GM21825 (cell line): ENCODE data around the gene ALK.

Experiments
- ATAC-seq: cut with Tn5 transposase; IDR thresholded peaks from one replicate; pipeline ENCODE4 v1.9.1; 2021; ENCODE audit warnings: mild to moderate bottlenecking, moderate library complexity; ENCODE audit not compliant: unreplicated experiment

Gene ALK

GRCh38 chr2:29345236-29345635, 576.1 kb downstream of the ALK start:
- no peak for ATAC-seq

- ATAC-seq, result no peak
These were observed 577.6 kb downstream of the ALK start for GRCh38 chr2:29343830-29344229.

- ATAC-seq, result no peak
These were observed 584.8 kb downstream of the ALK start for GRCh38 chr2:29336341-29337241.

- no peak for ATAC-seq
These were observed 586.0 kb downstream of the ALK start for GRCh38 chr2:29335396-29335795.

GRCh38 chr2:29334706-29335105, 586.7 kb downstream of the ALK start:
- ATAC-seq, result no peak

- ATAC-seq, result no peak
These were observed 588.8 kb downstream of the ALK start for GRCh38 chr2:29332540-29332939.

- ATAC-seq, result no peak
These were observed 591.5 kb downstream of the ALK start for GRCh38 chr2:29329899-29330298.

- no peak for ATAC-seq
These were observed 594.5 kb downstream of the ALK start for GRCh38 chr2:29326926-29327325.

GRCh38 chr2:29325544-29325943, 595.8 kb downstream of the ALK start:
- no peak for ATAC-seq

- ATAC-seq, result no peak
These were observed 597.4 kb downstream of the ALK start for GRCh38 chr2:29323961-29324360.

- ATAC-seq, result no peak
These were observed 598.1 kb downstream of the ALK start for GRCh38 chr2:29323301-29323700.

- no peak for ATAC-seq
These were observed 599.4 kb downstream of the ALK start for GRCh38 chr2:29322011-29322410.

- ATAC-seq, result no peak
These were observed 603.4 kb downstream of the ALK start for GRCh38 chr2:29317801-29318485.

GRCh38 chr2:29317077-29317517, 604.3 kb downstream of the ALK start:
- peak; percentile 42 for ATAC-seq

GRCh38 chr2:29314816-29315571, 606.4 kb downstream of the ALK start:
- ATAC-seq, result peak; percentile 68

- ATAC-seq, result no peak
These were observed 609.9 kb downstream of the ALK start for GRCh38 chr2:29311458-29311857.

- ATAC-seq, result no peak
These were observed 610.6 kb downstream of the ALK start for GRCh38 chr2:29310650-29311348.

GRCh38 chr2:29309090-29310029, 612.0 kb downstream of the ALK start:
- ATAC-seq, result no peak

- ATAC-seq, result no peak
These were observed 613.0 kb downstream of the ALK start for GRCh38 chr2:29308366-29308765.

- ATAC-seq, result no peak
These were observed 613.9 kb downstream of the ALK start for GRCh38 chr2:29307519-29307918.
